ENCODE measurements around the gene FMNL2.

FMNL2 gene

DNA sequence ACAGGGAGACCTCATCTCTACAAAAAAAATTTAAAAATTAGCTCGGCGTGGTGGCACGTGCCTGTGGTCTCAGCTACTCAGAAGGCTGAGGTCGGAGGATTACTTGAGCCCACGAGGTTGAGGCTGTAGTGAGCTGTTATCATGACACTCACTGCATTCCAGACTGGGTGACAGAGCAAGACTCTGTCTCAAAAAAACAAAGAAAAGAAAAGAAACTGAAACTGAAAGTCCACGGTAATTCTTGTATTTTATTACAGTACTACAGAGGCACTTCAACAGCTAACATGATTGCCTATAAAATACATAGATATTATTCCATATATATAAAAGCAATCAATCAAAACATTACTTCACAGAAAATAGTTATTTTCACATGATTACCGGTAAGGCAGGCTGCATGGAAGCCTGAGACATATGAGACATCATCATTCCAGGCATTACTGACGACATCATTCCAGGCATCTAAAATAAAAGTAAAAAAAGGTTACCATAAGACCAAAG, 359.2 kb downstream of the FMNL2 start:
- TF ChIP-seq, protein P1, sequence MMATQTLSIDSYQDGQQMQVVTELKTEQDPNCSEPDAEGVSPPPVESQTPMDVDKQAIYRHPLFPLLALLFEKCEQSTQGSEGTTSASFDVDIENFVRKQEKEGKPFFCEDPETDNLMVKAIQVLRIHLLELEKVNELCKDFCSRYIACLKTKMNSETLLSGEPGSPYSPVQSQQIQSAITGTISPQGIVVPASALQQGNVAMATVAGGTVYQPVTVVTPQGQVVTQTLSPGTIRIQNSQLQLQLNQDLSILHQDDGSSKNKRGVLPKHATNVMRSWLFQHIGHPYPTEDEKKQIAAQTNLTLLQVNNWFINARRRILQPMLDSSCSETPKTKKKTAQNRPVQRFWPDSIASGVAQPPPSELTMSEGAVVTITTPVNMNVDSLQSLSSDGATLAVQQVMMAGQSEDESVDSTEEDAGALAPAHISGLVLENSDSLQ (IDR thresholded peaks at IDR 0.05) = no peak
- ChIA-PET CTCF (no interaction called here), POLR2A (no interaction called here)
- no peak for DNase-seq (ENCODE audit: extremely low spot score)

DNA sequence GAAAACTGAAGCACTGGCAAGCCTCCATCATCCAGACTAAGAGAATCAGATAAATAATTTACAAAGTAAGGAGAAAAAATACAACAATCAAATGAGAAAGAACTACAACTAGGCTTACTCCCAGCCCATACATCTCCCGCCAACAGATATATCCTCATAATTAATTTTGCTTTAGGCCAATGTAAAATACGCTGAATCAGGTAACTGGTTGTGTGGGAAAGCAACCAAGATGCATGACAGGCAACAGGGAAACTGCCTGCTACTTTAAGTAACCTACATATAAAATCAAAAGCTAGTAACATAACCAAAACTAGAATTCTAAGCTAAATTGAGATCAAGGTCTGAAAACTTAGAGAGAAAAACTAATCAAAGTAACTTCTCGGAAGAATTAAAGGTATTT, 360.8 kb downstream of the FMNL2 start:
- CTCF ChIA-PET = interaction anchor here (1.5 kb wide), 1 partner anchor 20 kb away, joined by 4 read pairs; no protein-coding TSS in a partner anchor
- DNase-seq (ENCODE audit: extremely low spot score) = no peak
- TF ChIP-seq LEF1 (IDR thresholded peaks at IDR 0.05; ENCODE audit: borderline replicate concordance) (no peak), SUZ12 (IDR thresholded peaks at IDR 0.05) (no peak), FOXM1 (IDR thresholded peaks at IDR 0.05; ENCODE audit: borderline replicate concordance) (no peak), ARNT (IDR thresholded peaks at IDR 0.05) (no peak)
- POLR2A ChIA-PET = interaction anchor here (1.0 kb wide), 1 partner anchor 21 kb away, joined by 3 read pairs; the partner anchor contains the start of gene PRPF40A

DNA sequence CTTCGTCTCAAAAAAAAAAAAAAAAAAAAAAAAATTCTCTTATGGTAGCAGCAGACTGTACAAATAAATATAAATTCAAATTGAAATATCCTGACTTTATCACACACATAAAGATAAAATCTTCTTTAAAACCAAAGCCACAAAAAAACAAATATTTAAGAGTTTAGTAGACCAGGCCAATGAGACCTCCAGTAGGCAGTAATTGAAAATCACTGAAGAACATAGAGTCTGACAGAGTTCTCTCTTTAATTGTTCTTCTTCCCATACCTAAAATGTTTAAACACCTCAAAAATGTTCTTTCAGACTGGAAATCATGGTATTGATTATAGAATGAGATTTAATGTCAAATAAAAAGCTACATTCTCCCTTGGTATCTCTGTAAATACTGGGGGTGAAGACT, 361.5 kb downstream of the FMNL2 start:
- ChIA-PET POLR2A (interaction anchor here (1.1 kb wide), 1 partner anchor 21 kb away, joined by 4 read pairs; the partner anchor contains the start of gene PRPF40A), CTCF (interaction anchor here (0.6 to 1.5 kb wide), 2 partner anchors 20 to 344 kb away, joined by 4 to 5 read pairs; no protein-coding TSS in a partner anchor)
- TF ChIP-seq BHLHE40 (IDR thresholded peaks at IDR 0.05; ENCODE audit: borderline replicate concordance) (no peak), SUZ12 (IDR thresholded peaks at IDR 0.05) (no peak), FOXM1 (IDR thresholded peaks at IDR 0.05; ENCODE audit: borderline replicate concordance) (no peak), L3MBTL2 (conservative IDR thresholded peaks at IDR 0.05) (no peak)
- no peak for DNase-seq (ENCODE audit: extremely low spot score)

Data from HEK293T (cell line).